Panc1 (cell line): Measurements from ENCODE around the gene CFAP300. TPM values are rescaled to one million over a fixed set of nuclear protein-coding genes. Genes with fewer than 3 reads are reported as not detected.

ENCODE experiments used
- ATAC-seq: fragments of 200-7000 bp; cut with Tn5 transposase; 2 replicates; pipeline ENCODE4 v1.9.1; 2020; ENCODE audit warnings: mild to moderate bottlenecking, moderate library complexity
- BruUV-seq: library from RNA; stranded (reverse); fragments of 400-500 nt; replicated peaks from 2 replicates; lab custom pipeline; 2021; lab: Mats Ljungman, UMichigan
- CTCF ChIA-PET: fragments of 300-600 bp; sonication (Branson Sonifier 250); formaldehyde crosslinking; loops from one replicate; lab custom pipeline; 2022; ENCODE audit warnings: antibody characterized with exemption; lab: Charles Lee
- POLR2A ChIA-PET: fragments of 300-600 bp; sonication (Branson Sonifier 250); formaldehyde crosslinking; loops from one replicate; lab custom pipeline; 2022; ENCODE audit warnings: antibody characterized with exemption; lab: Charles Lee
- DNase-seq: peaks from one replicate; pipeline ENCODE4 v3.0.0-alpha.2; 2010; ENCODE audit warnings: low read depth, low spot score
- H3K27ac ChIP-seq: 2 replicates; pipeline ENCODE4 v1.5.1; 2011; ENCODE audit warnings: mild to moderate bottlenecking, low read length, inconsistent platforms
- H3K27me3 ChIP-seq: fragments of 200-500 bp; sonication (Bioruptor generic); 2 replicates; pipeline ENCODE4 v1.6.0; 2014; ENCODE audit warnings: low read length, inconsistent platforms; ENCODE audit not compliant: control insufficient read depth, insufficient read depth
- H3K36me3 ChIP-seq: fragments of 200-500 bp; sonication (Bioruptor generic); 2 replicates; pipeline ENCODE4 v1.5.1; 2014; ENCODE audit warnings: inconsistent platforms, mild to moderate bottlenecking, low read length, moderate library complexity; ENCODE audit not compliant: control insufficient read depth, insufficient read depth
- H3K4me1 ChIP-seq: 2 replicates; pipeline ENCODE4 v1.5.1; 2011; ENCODE audit warnings: inconsistent platforms, mild to moderate bottlenecking, low read length, moderate library complexity; ENCODE audit not compliant: control insufficient read depth, insufficient read depth
- H3K4me3 ChIP-seq, 2 experiments: 2 replicates each; pipeline ENCODE4 v1.5.1; 2011 to 2012; ENCODE audit warnings: low read depth in 2 of 2, low read length in 2 of 2, mild to moderate bottlenecking in 2 of 2, inconsistent platforms in 1 of 2, moderate library complexity in 1 of 2
- H3K9me3 ChIP-seq: fragments of 200-500 bp; sonication (Bioruptor generic); 2 replicates; pipeline ENCODE4 v1.5.1; 2014; ENCODE audit warnings: low read depth, mild to moderate bottlenecking, inconsistent platforms, low read length, moderate library complexity; ENCODE audit not compliant: control insufficient read depth, insufficient read depth
- POLR2AphosphoS5 ChIP-seq: IDR thresholded peaks from 2 replicates; pipeline ENCODE4 v1.6.1; 2012; ENCODE audit warnings: mild to moderate bottlenecking, low read depth, low read length, moderate library complexity
- SIN3A ChIP-seq: IDR thresholded peaks from 2 replicates; pipeline ENCODE4 v1.6.1; 2012; ENCODE audit warnings: low read depth, mild to moderate bottlenecking, low read length, moderate library complexity, borderline replicate concordance; ENCODE audit not compliant: insufficient read depth
- TCF7L2 ChIP-seq: IDR thresholded peaks from 2 replicates; pipeline ENCODE4 v1.6.1; 2011; ENCODE audit warnings: mild to moderate bottlenecking, low read depth, low read length, inconsistent platforms
- in situ Hi-C: cut with HindIII; loops from 2 replicates; pipeline ENCODE4 v1.10.0; 2016; ENCODE audit warnings: low sequenced_read_pairs, low pct_unique_long_range_greater_than_20kb
- intact Hi-C: fragments of 100-400 bp; cut with micrococcal nuclease; formaldehyde crosslinking; loops from one replicate; pipeline ENCODE4 v1.10.0; 2022; ENCODE audit not compliant: unreplicated experiment
- total RNA-seq: library from RNA; stranded (reverse); gene quantifications from one replicate; pipeline ENCODE4 v1.2.1, GENCODE V29; 2021; ENCODE audit not compliant: unreplicated experiment
- TF ChIP-seq, protein P1 (sequence below): fragments of 450-650 bp; IDR thresholded peaks from 2 replicates; pipeline ENCODE4 v1.5.1; 2017; ENCODE audit warnings: mild to moderate bottlenecking
- TF ChIP-seq, protein P2 (sequence below), 2 experiments: IDR thresholded peaks; 2 replicates each; pipeline ENCODE4 v1.6.1; 2011 to 2012; ENCODE audit warnings: low read depth in 2 of 2, control low read depth in 1 of 2, low read length in 1 of 2, mild to moderate bottlenecking in 1 of 2, moderate library complexity in 1 of 2; ENCODE audit not compliant: insufficient read depth in 1 of 2

Gene CFAP300
- total RNA-seq, 1 experiment from 2014 or later: 6.4 TPM

DNA sequence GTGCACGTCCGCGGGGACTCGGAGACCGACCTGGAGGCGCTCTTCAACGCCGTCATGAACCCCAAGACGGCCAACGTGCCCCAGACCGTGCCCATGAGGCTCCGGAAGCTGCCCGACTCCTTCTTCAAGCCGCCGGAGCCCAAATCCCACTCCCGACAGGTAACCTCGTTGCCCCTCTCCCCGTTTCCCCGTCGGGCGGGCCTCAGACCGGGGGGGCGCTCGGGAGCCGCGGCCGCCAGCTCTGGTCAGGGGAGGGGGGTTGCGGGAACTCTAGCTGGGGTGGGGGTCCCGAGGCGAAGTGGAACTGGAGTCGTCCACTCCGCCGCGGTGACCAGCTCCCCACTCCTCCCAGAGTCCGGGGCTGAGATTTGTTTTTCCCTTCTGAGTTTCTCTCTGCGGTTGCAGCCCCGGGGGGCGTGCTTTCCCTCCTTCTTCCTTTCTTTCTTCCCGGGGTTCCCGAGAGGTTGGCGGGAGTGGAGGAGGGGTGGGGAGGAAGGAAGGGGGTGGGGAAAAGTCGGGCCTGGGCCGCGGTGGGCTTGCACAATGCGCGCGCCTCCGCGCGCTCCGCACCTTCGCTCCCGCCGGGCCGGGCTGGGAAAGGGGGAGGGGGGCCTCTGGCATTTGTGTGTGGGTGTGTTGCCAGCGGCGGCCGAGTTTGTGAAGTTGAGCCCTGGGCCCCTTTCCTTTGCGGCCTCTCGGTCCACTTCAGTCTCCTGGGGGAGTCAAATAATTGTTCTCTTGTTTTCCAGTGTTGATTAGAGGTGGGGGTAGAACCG lies 64.0 kb downstream of the CFAP300 start:
- H3K4me3 ChIP-seq: peak overlapping the region; percentile 80 to 83
- CTCF ChIA-PET: interaction anchor here (0.6 kb wide), 2 partner anchors 47 to 55 kb away, joined by 3 read pairs; no protein-coding TSS in a partner anchor
- H3K4me1 ChIP-seq: peaks cover 47% of the 10 kb centered on the region
- H3K36me3 ChIP-seq: peaks cover 22% of the 10 kb centered on the region
- POLR2A ChIA-PET: interaction anchor here (0.6 to 0.8 kb wide), 4 partner anchors 28 to 341 kb away, joined by 3 to 21 read pairs (median 4); no protein-coding TSS in a partner anchor
- ATAC-seq: peak; percentile 66
- no TSS peak for BruUV-seq
- TF ChIP-seq POLR2AphosphoS5 (peak; percentile 59), TCF7L2 (no peak), SIN3A (0 out of 2 replicates have a peak, but pooled peaks have one; percentile 66)
- TF ChIP-seq, protein P1, sequence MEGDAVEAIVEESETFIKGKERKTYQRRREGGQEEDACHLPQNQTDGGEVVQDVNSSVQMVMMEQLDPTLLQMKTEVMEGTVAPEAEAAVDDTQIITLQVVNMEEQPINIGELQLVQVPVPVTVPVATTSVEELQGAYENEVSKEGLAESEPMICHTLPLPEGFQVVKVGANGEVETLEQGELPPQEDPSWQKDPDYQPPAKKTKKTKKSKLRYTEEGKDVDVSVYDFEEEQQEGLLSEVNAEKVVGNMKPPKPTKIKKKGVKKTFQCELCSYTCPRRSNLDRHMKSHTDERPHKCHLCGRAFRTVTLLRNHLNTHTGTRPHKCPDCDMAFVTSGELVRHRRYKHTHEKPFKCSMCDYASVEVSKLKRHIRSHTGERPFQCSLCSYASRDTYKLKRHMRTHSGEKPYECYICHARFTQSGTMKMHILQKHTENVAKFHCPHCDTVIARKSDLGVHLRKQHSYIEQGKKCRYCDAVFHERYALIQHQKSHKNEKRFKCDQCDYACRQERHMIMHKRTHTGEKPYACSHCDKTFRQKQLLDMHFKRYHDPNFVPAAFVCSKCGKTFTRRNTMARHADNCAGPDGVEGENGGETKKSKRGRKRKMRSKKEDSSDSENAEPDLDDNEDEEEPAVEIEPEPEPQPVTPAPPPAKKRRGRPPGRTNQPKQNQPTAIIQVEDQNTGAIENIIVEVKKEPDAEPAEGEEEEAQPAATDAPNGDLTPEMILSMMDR: peak; percentile 84
- TF ChIP-seq, protein P2, sequence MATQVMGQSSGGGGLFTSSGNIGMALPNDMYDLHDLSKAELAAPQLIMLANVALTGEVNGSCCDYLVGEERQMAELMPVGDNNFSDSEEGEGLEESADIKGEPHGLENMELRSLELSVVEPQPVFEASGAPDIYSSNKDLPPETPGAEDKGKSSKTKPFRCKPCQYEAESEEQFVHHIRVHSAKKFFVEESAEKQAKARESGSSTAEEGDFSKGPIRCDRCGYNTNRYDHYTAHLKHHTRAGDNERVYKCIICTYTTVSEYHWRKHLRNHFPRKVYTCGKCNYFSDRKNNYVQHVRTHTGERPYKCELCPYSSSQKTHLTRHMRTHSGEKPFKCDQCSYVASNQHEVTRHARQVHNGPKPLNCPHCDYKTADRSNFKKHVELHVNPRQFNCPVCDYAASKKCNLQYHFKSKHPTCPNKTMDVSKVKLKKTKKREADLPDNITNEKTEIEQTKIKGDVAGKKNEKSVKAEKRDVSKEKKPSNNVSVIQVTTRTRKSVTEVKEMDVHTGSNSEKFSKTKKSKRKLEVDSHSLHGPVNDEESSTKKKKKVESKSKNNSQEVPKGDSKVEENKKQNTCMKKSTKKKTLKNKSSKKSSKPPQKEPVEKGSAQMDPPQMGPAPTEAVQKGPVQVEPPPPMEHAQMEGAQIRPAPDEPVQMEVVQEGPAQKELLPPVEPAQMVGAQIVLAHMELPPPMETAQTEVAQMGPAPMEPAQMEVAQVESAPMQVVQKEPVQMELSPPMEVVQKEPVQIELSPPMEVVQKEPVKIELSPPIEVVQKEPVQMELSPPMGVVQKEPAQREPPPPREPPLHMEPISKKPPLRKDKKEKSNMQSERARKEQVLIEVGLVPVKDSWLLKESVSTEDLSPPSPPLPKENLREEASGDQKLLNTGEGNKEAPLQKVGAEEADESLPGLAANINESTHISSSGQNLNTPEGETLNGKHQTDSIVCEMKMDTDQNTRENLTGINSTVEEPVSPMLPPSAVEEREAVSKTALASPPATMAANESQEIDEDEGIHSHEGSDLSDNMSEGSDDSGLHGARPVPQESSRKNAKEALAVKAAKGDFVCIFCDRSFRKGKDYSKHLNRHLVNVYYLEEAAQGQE (IDR thresholded peaks at IDR 0.05; ENCODE audit: insufficient read depth in 1 of 2, low read depth in 2 of 2, low read length in 1 of 2): no peak
- in situ Hi-C loops (no loop called here), intact Hi-C loops (no loop called here)
- H3K27ac ChIP-seq: peak overlapping the region; percentile 95
- H3K27me3 ChIP-seq: no peaks in the 10 kb centered on the region
- no peaks in the 10 kb centered on the region for H3K9me3 ChIP-seq
- no peak for DNase-seq

DNA sequence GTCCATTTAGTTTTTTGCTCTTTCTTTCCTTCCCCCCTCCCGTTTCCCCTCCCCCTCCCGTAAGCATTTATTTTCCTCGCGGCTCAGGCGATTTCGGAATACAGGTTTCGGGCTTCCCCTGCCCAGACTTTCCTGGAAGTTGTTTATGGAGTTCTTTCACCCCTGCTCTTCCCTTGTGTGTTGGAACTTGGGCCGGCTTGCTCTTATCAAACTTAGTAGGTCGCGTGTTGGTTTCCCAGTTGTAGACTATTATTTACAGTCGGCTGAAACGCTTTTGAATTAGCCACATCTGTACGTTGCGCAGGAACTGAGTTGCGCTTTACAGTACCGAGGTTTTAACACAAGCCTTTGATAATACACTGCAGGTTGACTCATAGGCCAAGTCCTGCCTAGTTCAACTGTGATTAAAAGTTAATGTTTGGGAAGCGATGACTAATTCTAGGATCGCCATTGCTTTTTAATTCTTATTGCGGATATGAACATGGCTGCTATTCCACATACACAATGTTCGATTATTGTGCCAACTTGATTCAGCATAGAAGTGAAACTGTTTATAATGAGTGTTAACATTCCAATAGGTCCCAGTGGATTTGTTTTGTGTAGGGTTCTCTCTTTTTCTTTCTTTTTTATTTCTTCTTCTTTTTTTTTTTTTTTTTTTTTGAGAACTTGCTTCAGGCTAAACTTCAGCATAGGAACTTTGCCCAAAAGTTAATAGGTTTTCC lies 64.7 kb downstream of the CFAP300 start:
- H3K9me3 ChIP-seq: no peaks in the 10 kb centered on the region
- BruUV-seq: TSS peak; percentile 66
- TF ChIP-seq SIN3A (0 out of 2 replicates have a peak, but pooled peaks have one; percentile 26), TCF7L2 (peak; percentile 97), POLR2AphosphoS5 (no peak; the same call in none of the 2 replicates)
- TF ChIP-seq, protein P2 (IDR thresholded peaks at IDR 0.05; ENCODE audit: insufficient read depth in 1 of 2, low read depth in 2 of 2, low read length in 1 of 2): peak in 1 of 2 experiments; percentile 35; a peak in 1 of 4 replicates
- TF ChIP-seq, protein P1: no peak
- H3K27me3 ChIP-seq: no peaks in the 10 kb centered on the region
- intact Hi-C loops: no loop called here
- H3K4me3 ChIP-seq: peak overlapping the region; percentile 80 to 83
- H3K36me3 ChIP-seq: peaks cover 29% of the 10 kb centered on the region
- H3K4me1 ChIP-seq: peaks cover 55% of the 10 kb centered on the region
- in situ Hi-C loops: no loop called here
- ChIA-PET CTCF (interaction anchor here (0.6 kb wide), 1 partner anchor 23 kb away, joined by 4 read pairs; no protein-coding TSS in a partner anchor), POLR2A (no interaction called here)
- ATAC-seq: peak; percentile 65
- peak overlapping the region; percentile 95 for H3K27ac ChIP-seq
- DNase-seq: peak; percentile 94
